HEK293T (cell line): ENCODE data around the gene TMEM167B.

ENCODE experiments used
- CTCF ChIA-PET: fragments of 350-600 bp; formaldehyde crosslinking; extraction: SDS; loops from one replicate; lab custom pipeline; 2021; ENCODE audit warnings: antibody characterized with exemption, inconsistent platforms; lab: Yijun Ruan, JAX
- POLR2A ChIA-PET: fragments of 350-600 bp; formaldehyde crosslinking; extraction: SDS; loops from one replicate; lab custom pipeline; 2020; ENCODE audit warnings: antibody characterized with exemption, inconsistent platforms; lab: Yijun Ruan, JAX
- DNase-seq: peaks from one replicate; pipeline ENCODE4 v3.0.0; 2012; ENCODE audit warnings: mixed read lengths; ENCODE audit errors: extremely low spot score
- ARNT ChIP-seq: fragments of 450-650 bp; IDR thresholded peaks from 2 replicates; pipeline ENCODE4 v1.6.1; 2017; ENCODE audit warnings: mild to moderate bottlenecking
- BHLHE40 ChIP-seq: fragments of 450-650 bp; IDR thresholded peaks from 2 replicates; pipeline ENCODE4 v1.6.1; 2016; ENCODE audit warnings: mild to moderate bottlenecking, moderate library complexity, borderline replicate concordance
- CTBP1 ChIP-seq: fragments of 450-650 bp; IDR thresholded peaks from 2 replicates; pipeline ENCODE4 v1.6.1; 2016; ENCODE audit warnings: borderline replicate concordance
- ELF4 ChIP-seq: fragments of 450-650 bp; IDR thresholded peaks from 2 replicates; pipeline ENCODE4 v1.6.1; 2017; ENCODE audit warnings: antibody characterized with exemption
- FOXA1 ChIP-seq: fragments of 450-650 bp; IDR thresholded peaks from 2 replicates; pipeline ENCODE4 v1.6.1; 2016; ENCODE audit warnings: mild to moderate bottlenecking
- FOXK2 ChIP-seq: fragments of 450-650 bp; IDR thresholded peaks from 2 replicates; pipeline ENCODE4 v1.6.1; 2016; ENCODE audit warnings: mild to moderate bottlenecking
- FOXM1 ChIP-seq: fragments of 450-650 bp; IDR thresholded peaks from 2 replicates; pipeline ENCODE4 v1.6.1; 2017; ENCODE audit warnings: mild to moderate bottlenecking, borderline replicate concordance
- HDGF ChIP-seq: fragments of 450-650 bp; IDR thresholded peaks from 2 replicates; pipeline ENCODE4 v1.6.1; 2017; ENCODE audit warnings: antibody characterized with exemption, borderline replicate concordance
- L3MBTL2 ChIP-seq: fragments of 450-650 bp; conservative IDR thresholded peaks from 2 replicates; pipeline ENCODE4 v1.6.1; 2016; ENCODE audit warnings: mild to moderate bottlenecking
- LEF1 ChIP-seq: fragments of 450-650 bp; IDR thresholded peaks from 2 replicates; pipeline ENCODE4 v1.6.1; 2017; ENCODE audit warnings: mild to moderate bottlenecking, borderline replicate concordance
- NFRKB ChIP-seq: fragments of 450-650 bp; IDR thresholded peaks from 2 replicates; pipeline ENCODE4 v1.6.1; 2016; ENCODE audit warnings: mild to moderate bottlenecking, moderate library complexity
- SP1 ChIP-seq: fragments of 450-650 bp; IDR thresholded peaks from 2 replicates; pipeline ENCODE4 v1.6.1; 2017
- SUZ12 ChIP-seq: fragments of 450-650 bp; IDR thresholded peaks from 2 replicates; pipeline ENCODE4 v1.6.1; 2016; ENCODE audit warnings: mild to moderate bottlenecking
- TARDBP ChIP-seq: fragments of 450-650 bp; IDR thresholded peaks from 2 replicates; pipeline ENCODE4 v1.6.1; 2016
- ZNF384 ChIP-seq: fragments of 450-650 bp; IDR thresholded peaks from 2 replicates; pipeline ENCODE4 v1.6.1; 2016
- TF ChIP-seq, protein P1 (sequence below): fragments of 450-650 bp; IDR thresholded peaks from 2 replicates; pipeline ENCODE4 v1.6.1; 2016

Gene TMEM167B

DNA sequence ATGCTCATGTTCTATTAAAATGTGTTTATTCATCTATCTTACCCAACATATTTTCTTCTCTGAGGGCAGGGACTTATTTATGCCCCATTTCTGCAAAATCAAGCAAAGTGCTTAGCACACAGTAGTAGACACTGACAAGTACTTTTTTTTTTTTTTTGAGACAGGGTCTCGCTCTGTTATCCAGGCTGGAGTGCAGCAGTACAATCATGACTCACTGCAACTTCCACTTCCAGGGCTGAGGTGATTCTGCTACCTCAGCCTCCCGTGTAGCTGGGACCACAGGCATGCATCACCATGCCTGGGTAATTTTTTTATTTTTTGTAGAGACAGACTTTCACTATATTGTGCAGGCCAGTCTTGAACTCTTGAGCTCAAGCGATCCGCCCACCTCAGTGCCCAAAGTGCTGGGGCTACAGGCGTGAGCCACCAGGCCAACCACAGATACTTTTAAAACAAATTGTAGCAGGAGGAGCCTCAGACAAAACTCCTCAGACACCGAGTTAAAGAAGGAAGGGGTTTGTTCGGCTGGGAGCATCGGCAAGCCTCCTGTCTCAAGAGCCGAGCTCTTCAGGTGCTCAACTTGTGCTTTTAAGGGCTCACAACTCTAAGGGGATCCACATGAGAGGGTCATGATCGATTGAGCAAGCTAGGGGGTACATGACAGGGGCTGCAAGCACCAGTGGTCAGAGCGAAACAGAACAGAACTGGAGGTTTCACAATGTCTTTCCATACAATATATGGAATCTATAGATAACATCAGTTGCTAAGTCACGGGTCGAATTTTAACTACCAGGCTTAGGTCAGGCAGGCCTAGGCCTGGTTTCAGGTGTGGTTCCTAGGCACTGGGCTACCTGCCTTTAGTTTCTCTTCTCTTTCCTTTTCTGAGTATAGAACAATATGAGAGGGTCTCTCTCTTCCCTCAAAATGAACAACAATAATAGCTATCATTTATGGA lies 5.7 kb upstream of the TMEM167B start:
- ChIA-PET CTCF (interaction anchor here (0.7 kb wide), 1 partner anchor 133 kb away, joined by 4 read pairs; no protein-coding TSS in a partner anchor), POLR2A (interaction anchor here (2.1 to 4.0 kb wide), 2 partner anchors 9 to 16 kb away, joined by 9 to 28 read pairs; partner anchors contain the start of gene TAF13)
- no peak for DNase-seq
- no peak for TF ChIP-seq CTBP1
- no peak for TF ChIP-seq SUZ12
- no peak for TF ChIP-seq SP1
- no peak for TF ChIP-seq FOXA1
- TF ChIP-seq, protein P1, sequence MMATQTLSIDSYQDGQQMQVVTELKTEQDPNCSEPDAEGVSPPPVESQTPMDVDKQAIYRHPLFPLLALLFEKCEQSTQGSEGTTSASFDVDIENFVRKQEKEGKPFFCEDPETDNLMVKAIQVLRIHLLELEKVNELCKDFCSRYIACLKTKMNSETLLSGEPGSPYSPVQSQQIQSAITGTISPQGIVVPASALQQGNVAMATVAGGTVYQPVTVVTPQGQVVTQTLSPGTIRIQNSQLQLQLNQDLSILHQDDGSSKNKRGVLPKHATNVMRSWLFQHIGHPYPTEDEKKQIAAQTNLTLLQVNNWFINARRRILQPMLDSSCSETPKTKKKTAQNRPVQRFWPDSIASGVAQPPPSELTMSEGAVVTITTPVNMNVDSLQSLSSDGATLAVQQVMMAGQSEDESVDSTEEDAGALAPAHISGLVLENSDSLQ = no peak
- TF ChIP-seq FOXK2 = no peak
- no peak for TF ChIP-seq L3MBTL2
- no peak for TF ChIP-seq BHLHE40
- no peak for TF ChIP-seq HDGF
- no peak for TF ChIP-seq FOXM1
- no peak for TF ChIP-seq ELF4
- TF ChIP-seq LEF1 = no peak
- TF ChIP-seq ZNF384 = no peak
- no peak for TF ChIP-seq TARDBP
- TF ChIP-seq NFRKB = no peak
- no peak for TF ChIP-seq ARNT

DNA sequence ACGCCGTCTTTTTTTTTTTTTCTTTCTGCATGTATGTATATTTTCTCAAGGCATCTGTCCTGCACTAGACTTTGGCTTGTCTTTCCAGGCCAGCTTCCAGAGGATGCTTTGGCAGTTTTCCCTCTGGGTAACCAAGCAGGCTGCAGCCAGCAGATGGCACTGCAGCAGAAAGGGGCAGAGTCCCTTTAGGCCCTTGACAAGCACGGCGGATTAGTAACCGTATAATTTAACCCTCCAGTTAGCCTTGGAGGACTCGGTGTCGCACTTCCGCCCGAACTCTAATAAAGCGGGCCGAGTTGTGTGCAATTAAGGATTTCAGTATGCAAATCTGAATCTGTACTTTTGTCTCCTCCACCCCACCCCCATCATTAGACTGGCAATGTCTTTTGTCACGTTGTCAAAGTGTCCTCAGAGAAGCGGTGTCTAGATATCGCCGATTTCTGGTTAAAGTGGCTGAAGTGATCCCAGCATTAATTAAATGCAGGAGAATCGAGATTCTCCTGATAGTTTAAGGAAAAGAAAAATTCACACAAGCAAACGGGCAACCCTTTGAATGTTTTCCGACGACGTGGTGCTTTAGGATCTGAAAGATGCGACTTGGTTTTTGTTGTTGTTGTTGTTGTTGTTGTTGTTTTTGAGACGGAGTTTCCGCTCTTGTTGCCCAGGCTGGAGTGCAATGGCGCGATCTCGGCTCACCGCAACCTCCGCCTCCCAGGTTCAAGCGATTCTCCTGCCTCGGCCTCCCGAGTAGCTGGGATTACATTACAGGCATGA lies 1.1 kb upstream of the TMEM167B start:
- DNase-seq = peak; percentile 86
- ChIA-PET CTCF (interaction anchor here (0.6 to 3.5 kb wide), 4 partner anchors 11 to 30 kb away, joined by 3 to 13 read pairs (median 8); no protein-coding TSS in a partner anchor), POLR2A (interaction anchor here (1.0 to 3.7 kb wide), 8 partner anchors 7 to 124 kb away, joined by 4 to 67 read pairs (median 15); partner anchors contain the start of genes ELAPOR1, SARS1 and TAF13)
- TF ChIP-seq, protein P1 = peak; percentile 44; the same call in 1 of the 2 replicates
- TF ChIP-seq ELF4 = no peak

DNA sequence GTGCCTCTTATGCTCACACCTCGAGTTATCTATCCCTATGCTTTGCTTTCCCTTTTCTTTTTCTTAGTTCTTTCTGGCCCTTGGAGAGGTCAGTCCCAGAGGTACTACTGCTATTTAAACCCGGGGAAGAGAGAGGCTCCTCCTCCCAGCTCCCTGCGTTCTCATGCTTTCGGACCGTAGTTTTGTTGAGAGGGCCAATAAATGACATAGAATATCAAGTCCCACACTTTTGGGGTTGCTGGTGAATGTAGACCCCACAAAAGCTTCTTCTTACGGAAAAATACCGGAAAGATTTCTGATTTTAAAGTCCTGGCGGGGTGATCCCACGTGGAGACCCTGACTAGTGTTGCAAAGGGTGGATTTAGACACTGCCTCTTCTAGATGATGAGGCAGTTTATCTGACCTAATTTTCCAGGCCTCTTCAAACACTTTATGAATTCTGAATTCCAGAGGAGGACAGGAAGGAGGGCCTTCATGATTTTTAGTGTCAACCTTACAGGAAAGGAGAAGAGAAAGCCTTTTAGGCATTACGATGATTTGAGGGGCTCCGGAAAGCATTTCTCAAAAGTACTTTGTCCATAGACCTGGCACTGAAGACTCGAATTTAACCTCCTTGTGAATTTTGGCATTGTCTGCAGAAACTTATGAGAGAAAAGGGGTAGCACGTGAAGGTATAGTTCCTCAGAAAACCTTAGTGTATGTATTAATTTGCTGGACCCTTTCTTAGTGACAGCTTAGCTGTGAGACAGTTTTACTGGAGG lies 694 bp downstream of the TMEM167B start:
- TF ChIP-seq SUZ12 (no peak), CTBP1 (no peak), FOXA1 (no peak), ELF4 (no peak), BHLHE40 (no peak), HDGF (no peak), SP1 (no peak), L3MBTL2 (no peak; the same call in 1 of the 2 replicates), FOXM1 (no peak), TARDBP (no peak), FOXK2 (no peak), ZNF384 (no peak), LEF1 (no peak), ARNT (no peak)
- TF ChIP-seq, protein P1 = no peak
- DNase-seq = peak; percentile 50
- ChIA-PET POLR2A (interaction anchor here (0.7 to 2.9 kb wide), 13 partner anchors 8 to 399 kb away, joined by 3 to 67 read pairs (median 5); partner anchors contain the start of genes ELAPOR1, PRPF38B, TAF13 and WDR47), CTCF (interaction anchor here (0.5 to 3.5 kb wide), 3 partner anchors 9 to 102 kb away, joined by 3 to 13 read pairs (median 4); no protein-coding TSS in a partner anchor)

DNA sequence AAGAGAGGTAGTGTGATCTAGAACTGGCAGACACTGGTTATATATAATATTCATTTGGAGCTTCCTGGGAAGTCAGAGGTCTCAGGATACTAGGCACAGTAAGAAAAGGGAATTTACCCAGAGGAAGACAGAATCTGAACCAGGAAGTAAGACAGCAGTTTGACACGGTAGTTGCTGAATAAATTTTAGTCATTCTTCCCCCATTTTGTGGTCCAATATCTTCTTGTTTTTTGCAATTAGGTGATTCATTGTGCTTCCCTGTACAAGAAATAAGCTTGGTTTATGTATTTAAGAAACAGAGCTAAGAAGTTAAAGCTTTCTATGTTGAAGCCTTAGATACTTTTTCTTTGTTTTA lies 1.3 kb downstream of the TMEM167B start:
- ChIA-PET CTCF (interaction anchor here (3.5 kb wide), 1 partner anchor 9 kb away, joined by 13 read pairs; no protein-coding TSS in a partner anchor), POLR2A (interaction anchor here (0.5 to 2.9 kb wide), 7 partner anchors 8 to 302 kb away, joined by 3 to 67 read pairs (median 6); partner anchors contain the start of genes TAF13 and WDR47)
- TF ChIP-seq SUZ12 = no peak
- no peak for TF ChIP-seq FOXM1
- no peak for TF ChIP-seq CTBP1
- DNase-seq = no peak

DNA sequence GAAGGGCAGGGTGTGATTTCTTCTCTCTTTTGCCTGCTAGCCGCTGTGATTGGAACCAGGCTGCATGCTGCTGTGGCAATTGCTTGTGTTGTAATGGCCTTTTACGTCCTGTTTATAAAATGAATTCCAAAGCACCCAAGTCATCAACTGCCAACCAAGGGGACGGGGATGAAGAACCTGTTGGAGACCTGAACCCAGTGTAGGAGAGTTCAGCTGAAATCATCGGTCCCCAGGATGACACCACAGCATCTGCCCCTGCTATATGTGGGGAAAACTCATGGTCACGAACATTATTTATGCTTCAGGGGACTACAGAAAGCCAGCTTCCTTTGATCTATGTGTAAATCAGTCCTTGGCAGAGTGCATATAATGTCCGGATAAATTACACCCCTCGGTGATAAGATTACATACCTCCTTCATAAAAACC lies 3.8 kb downstream of the TMEM167B start:
- TF ChIP-seq BHLHE40 = no peak
- TF ChIP-seq CTBP1 = no peak
- TF ChIP-seq ZNF384 = no peak
- TF ChIP-seq FOXM1 = no peak
- no peak for TF ChIP-seq NFRKB
- TF ChIP-seq TARDBP = no peak
- TF ChIP-seq L3MBTL2 = no peak
- no peak for TF ChIP-seq ARNT
- no peak for TF ChIP-seq FOXA1
- no peak for TF ChIP-seq HDGF
- TF ChIP-seq FOXK2 = no peak
- no peak for TF ChIP-seq LEF1
- no peak for TF ChIP-seq SUZ12
- TF ChIP-seq ELF4 = no peak
- TF ChIP-seq, protein P1 = no peak
- no peak for TF ChIP-seq SP1
- POLR2A ChIA-PET = interaction anchor here (0.7 to 1.4 kb wide), 2 partner anchors 9 to 12 kb away, joined by 3 to 6 read pairs; no protein-coding TSS in a partner anchor
- no peak for DNase-seq
- CTCF ChIA-PET = no interaction called here
